Mammary epithelial cell (primary cell): ENCODE results near the gene POU2F3.

ENCODE experiments used
- EZH2 ChIP-seq: IDR thresholded peaks from 2 replicates; pipeline ENCODE4 v1.6.1; 2012; ENCODE audit warnings: low read length, inconsistent platforms, borderline replicate concordance
- TF ChIP-seq, protein P1 (sequence below), 2 donors: IDR thresholded peaks in 1 of 2; conservative IDR thresholded peaks in 1 of 2; 2 replicates each; pipeline ENCODE4 v1.5.1; 2011 to 2012; ENCODE audit warnings: inconsistent platforms in 2 of 2, low read length in 2 of 2, mild to moderate bottlenecking in 2 of 2, control low read depth in 1 of 2, low read depth in 1 of 2; ENCODE audit not compliant: insufficient read depth in 1 of 2; ENCODE audit errors: extremely low read depth in 1 of 2

DNA sequence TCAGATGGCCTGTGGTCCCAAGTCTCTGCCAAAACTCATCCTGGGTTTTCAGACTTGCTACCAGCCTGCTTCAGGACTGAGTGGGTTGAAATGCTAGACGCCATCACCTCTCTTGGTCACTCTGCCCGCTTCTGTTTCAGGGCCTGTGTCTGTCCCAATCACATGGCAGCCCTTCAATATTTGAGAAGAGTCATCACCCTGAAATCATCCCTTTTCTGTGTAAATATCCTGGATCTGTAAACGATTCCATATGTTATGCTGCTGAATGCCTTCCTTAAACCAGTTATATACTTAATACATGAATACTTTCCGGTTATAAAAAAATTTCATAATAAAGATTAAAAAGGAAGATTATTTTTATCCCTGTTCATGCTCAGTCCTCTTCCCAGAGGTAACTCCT lies 45.3 kb downstream of the POU2F3 start:
- TF ChIP-seq, protein P1, sequence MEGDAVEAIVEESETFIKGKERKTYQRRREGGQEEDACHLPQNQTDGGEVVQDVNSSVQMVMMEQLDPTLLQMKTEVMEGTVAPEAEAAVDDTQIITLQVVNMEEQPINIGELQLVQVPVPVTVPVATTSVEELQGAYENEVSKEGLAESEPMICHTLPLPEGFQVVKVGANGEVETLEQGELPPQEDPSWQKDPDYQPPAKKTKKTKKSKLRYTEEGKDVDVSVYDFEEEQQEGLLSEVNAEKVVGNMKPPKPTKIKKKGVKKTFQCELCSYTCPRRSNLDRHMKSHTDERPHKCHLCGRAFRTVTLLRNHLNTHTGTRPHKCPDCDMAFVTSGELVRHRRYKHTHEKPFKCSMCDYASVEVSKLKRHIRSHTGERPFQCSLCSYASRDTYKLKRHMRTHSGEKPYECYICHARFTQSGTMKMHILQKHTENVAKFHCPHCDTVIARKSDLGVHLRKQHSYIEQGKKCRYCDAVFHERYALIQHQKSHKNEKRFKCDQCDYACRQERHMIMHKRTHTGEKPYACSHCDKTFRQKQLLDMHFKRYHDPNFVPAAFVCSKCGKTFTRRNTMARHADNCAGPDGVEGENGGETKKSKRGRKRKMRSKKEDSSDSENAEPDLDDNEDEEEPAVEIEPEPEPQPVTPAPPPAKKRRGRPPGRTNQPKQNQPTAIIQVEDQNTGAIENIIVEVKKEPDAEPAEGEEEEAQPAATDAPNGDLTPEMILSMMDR (conservative IDR thresholded peaks at IDR 0.05 in 1 of 2, IDR thresholded peaks at IDR 0.05 in 1 of 2; ENCODE audit: extremely low read depth in 1 of 2, insufficient read depth in 1 of 2, low read depth in 1 of 2, low read length in 2 of 2): no peak
- no peak for TF ChIP-seq EZH2
